GM19452 (cell line): ENCODE measurements around the gene RBM20.
"Not testable (repeated sequence)": the region's sequence is repeated elsewhere in the genome, so short reads cannot be mapped to it uniquely, and the experiment has no call there.

Experiments used
- ATAC-seq: cut with Tn5 transposase; IDR thresholded peaks from one replicate; pipeline ENCODE4 v1.9.1; 2021; ENCODE audit not compliant: unreplicated experiment

RBM20 gene

GRCh38 chr10:110625356-110625894 is 18.7 kb upstream of the RBM20 start:
- ATAC-seq = no peak

DNA sequence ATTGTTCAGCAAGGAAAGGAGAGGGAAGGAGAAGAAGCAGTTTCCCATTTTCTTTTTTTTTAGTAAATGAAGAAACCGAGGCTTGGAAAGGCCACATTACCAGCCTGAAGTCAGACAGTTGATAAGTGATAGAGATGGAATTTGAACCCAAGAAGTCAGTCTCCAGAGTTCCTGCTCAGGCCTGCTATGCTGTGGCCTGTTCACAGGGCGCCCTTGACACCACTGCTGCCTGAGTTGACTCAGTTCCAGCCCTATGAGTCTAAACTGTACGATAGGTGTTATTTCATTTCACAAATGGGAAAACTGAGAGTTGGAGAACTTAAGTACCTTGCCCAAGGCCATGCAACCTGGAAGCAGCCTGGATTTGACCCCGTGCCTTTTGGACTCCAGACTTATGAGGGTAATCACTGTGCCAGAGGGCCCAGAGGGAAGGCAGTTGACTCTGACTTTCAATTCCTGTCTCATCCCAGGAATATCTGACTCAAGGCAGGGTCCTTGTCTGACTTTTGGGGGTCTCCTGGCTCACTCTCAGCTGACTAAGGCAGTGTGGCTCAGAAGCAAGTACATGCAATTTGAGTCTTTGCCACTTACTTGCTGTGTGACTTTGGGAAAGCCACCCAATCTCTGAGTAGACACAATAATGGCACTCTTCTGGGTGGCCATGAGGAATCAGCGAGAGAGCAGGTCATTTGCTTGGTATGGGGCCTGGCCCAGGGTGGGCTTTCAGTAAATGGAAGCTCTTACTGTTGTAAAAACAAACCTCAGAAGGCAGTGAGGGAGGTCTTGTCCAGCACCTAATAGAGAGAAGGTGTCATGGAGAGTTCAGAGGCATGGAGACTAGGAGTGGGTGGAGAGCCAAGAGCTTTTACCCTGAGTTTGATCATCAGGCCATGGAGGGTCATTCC is 17.9 kb upstream of the RBM20 start:
- no peak for ATAC-seq

GRCh38 chr10:110628161-110628560 is 16.0 kb upstream of the RBM20 start:
- ATAC-seq = no peak

- ATAC-seq = no peak
Measured at GRCh38 chr10:110629680-110630191, 14.4 kb upstream of the RBM20 start.

- ATAC-seq = no peak
Measured at GRCh38 chr10:110631934-110632333, 12.2 kb upstream of the RBM20 start.

DNA sequence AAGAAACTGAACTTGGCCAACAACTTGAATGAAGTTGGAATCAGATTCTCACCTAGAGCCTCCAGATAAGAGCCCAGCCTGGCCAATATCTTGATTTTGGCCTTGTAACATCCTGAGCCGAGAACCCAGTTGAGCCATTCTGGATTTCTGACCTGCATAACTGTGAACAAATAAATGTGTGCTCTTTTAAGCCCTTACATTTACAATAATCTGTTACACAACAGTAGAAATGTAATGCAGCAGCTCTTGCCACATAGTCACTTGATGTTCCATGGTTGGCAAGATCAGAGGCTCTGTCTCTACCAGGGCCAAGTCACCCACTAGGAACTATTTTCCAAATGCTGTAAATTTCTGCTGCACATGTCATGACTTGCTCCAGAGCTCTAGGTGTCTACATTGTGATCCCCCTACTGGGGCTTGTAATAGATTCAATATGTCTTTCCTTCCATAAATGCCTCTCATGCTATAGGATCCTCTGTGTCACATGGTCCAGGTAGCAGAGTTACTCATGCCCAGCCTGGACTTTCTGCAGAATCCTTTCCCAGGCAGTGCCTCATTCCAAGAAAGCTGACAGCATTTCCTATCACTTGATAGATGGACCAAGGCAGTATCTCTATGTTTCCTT is 11.4 kb upstream of the RBM20 start:
- no peak for ATAC-seq

DNA sequence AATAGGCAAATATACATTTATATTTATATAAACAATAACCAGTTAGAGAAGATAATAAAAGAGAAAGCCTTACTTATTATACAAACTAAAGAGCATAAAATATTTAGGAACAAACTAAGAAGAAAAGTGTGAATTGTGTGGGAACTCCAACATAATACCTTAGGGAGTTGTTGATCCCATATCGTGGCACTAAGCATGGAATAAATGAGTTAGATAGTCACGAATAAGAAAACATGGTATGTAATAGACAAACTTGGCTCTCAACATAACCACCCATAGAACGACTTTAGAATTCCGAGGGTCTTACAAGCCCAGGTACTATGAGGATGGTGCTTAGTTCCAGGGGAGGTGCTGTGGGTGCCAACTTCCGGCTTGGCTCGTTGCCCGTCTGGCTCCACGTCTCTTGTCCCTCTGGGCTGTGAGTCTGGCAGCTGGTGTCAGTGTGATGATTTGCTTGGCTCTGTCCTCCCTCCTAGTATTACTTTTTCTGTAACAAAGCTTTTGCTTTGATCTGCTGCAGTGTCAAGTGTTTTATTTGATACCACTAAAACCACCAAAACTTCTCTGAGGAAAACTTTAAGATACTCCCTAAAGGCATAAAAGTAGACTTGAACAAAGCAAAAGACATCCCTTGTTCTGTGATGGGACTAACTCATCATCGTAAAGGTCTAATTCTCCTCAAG is 9.5 kb upstream of the RBM20 start:
- ATAC-seq = no peak

- no peak for ATAC-seq
Measured at GRCh38 chr10:110636572-110636931, 7.6 kb upstream of the RBM20 start.

- ATAC-seq = no peak
Measured at GRCh38 chr10:110636932-110637557, 7.1 kb upstream of the RBM20 start.

- ATAC-seq = no peak
Measured at GRCh38 chr10:110637558-110638053, 6.5 kb upstream of the RBM20 start.

GRCh38 chr10:110638319-110638718 is 5.8 kb upstream of the RBM20 start:
- ATAC-seq = no peak

- ATAC-seq = not testable (repeated sequence)
Measured at GRCh38 chr10:110639046-110639445, 5.1 kb upstream of the RBM20 start.

- ATAC-seq = not testable (repeated sequence)
Measured at GRCh38 chr10:110639858-110640257, 4.3 kb upstream of the RBM20 start.

- ATAC-seq = peak; percentile 64
Measured at GRCh38 chr10:110641256-110641655, 2.9 kb upstream of the RBM20 start.

GRCh38 chr10:110642204-110643034 is 1.7 kb upstream of the RBM20 start:
- no peak for ATAC-seq

- no peak for ATAC-seq
Measured at GRCh38 chr10:110643035-110643652, 992 bp upstream of the RBM20 start.

DNA sequence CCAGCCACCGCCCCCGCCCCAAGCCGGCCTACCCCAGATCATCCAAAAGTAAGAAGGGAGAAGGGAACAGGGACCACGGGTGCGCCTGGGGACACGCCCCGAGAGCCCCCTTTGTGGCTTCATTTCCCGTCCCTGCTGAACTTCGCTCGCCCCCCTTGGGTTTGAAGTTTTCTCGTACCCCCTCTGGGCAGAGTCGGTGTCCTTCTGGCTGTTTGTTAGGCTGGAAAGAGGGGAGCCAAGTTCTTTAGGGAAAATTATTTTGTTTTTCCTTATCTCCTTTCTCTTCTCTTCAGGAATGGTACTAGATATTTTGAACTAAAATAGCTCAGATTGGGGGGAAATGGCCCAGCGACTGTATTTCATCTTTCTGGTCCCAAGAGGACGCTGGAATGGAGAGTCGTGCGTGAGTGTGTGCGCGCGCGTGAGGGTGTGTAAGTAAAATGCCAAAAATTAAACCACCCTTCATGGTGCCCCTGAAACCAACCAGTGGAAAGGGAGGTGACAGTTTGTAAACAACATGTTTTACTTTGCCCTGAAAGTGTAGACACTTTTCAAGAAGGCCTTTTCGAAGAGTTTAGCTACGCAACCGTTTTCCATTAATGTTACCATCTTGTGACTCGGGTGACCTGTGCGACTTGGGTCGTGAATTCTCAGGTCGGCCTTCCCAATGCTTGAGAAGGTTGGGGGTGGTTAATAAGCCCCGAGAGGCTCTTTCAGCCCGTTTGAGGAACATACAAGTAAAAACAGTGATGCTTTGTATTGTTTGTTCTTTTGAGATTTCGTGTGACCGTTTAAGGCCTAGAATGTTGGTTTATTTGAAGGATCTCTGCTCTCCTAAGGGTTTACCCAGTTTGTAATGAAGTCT is 694 bp downstream of the RBM20 start:
- ATAC-seq = no peak

GRCh38 chr10:110646417-110647135 is 2.4 kb downstream of the RBM20 start:
- no peak for ATAC-seq
